Tongue (tissue), 3 donors: ENCODE results near the gene XIAP. TPM values are rescaled to one million over a fixed set of nuclear protein-coding genes. Genes with fewer than 3 reads are reported as not detected.
A peak's percentile ranks its signal among the peaks of the same experiment; 100 is the strongest.

Experiments used
- DNase-seq: peaks from one replicate; pipeline ENCODE4 v3.0.0-alpha.2; 2015
- small RNA-seq: library from RNA; depleted of rRNA; stranded (forward); fragments of <200 nt; gene quantifications from one replicate; pipeline ENCODE3, GENCODE V24; 2014; ENCODE audit warnings: low replicate concordance
- total RNA-seq: library from RNA; depleted of rRNA; stranded (reverse); fragments of >200 nt; gene quantifications from one replicate; pipeline ENCODE4 v1.2.3, GENCODE V29; 2014

The XIAP gene
- total RNA-seq, 1 donor from 2014 or later, result 64.6 TPM

DNA sequence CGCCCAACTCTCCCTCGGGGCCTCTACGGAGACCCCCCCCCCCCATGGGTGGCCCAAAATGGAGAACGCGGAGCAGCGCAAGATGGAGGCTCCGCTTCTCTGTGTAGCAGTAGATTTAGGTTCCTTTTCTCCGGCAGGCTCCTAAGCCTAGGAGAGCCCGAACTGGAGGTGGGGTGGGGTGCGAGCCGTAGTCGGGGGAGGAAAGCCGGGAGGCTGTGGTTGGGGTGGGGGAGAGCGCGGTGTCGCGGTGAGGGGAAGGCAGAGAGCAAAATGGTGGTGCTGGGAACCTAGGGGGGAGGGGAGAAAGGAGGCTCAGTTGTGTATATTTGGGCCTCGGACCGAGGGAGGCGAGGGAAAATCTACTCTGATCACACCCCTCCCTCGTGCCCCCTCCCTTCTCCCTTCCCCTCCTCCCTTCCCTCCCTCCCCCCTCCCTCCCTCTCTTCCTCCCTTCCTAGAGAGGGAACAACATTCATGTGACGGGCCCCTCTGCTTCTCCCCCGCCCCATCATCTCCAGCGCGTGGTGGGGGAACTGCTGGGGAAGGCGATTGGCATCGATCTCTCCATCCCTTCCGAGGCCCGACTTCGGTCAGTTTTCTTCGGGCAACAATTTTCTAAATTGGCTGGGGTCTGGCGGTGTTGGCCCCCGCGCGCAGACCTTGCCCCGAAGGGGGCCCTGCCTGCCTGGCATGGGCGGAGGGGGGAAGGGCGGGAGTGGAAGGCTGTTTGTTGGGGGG is 101.6 kb downstream of the XIAP start, which contains the start of gene STAG2:
TSS of gene STAG2 (plus strand) at position 439 of the 738 bp plus-strand sequence. CDS start 60,922 bp downstream, outside the sequence.
- peak; percentile 95 for DNase-seq

DNA sequence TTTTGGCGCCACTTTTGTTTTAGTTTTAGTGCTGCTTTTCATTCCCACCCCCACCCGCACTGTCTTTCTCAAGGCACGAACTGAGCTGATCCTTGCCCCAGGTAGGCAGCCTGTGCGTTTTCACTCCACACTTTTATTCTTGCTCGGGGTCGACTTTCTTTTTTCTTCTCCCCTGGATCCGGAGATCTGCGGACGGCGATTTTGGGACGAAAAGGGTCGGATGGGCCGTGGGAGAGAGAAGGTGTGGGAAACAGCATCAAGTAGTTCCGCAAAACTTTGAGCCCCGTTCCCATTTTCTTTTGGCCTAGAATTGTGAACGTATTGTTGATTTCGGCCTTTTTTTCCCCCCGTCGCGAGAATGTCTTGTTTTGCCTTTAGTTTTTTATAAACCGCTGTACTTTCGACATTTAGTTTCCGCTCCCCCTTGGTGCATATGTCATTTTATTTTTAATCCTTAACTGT is 102.2 kb downstream of the XIAP start:
- no peak for DNase-seq

DNA sequence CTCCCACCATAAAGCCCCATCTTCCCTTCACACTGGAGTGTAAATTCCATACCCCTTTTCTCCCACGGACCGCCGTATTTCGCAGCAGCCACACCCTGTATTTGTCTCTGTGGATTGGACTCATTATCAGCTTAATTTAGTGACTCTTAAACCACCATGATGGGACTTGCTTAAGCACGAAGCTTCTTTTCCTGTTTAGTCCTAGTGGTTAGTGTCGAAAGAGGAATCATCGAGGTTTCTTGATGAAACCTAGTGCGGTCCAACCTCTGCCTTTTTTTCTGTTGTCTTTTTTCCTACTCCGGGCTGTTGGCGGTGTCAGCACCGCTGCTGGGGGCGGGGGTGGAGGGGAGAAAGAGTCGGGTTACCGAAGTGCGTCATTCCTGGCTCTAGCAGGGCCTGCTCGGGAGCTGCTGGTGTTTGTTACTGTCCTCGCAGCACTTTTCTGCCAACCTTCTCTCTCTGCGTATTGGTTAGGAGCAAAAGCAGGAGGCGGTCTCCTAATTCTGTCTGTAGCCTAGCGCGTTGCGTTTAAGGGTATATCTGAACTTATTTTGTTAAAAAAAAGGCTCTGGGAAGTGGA is 103.0 kb downstream of the XIAP start:
- DNase-seq, result peak; percentile 97

Small RNA genes within 50 kb of the gene (small RNA-seq; reads per million reads assigned to genes)
- gene RF00019 (not detected), gene RN7SL190P (not detected), gene RNU6-122P (not detected)

Other genes starting within 250 kb of the XIAP start
- 125 TPM for gene THOC2, start 127.0 kb upstream of the XIAP start, total RNA-seq
- gene STAG2, start 101.7 kb downstream of the XIAP start, total RNA-seq, result 167 TPM